ENCODE data around the gene BANP. TPM values are rescaled to one million over a fixed set of nuclear protein-coding genes. Genes with fewer than 3 reads are reported as not detected.
"Not testable (repeated sequence)": the region's sequence is repeated elsewhere in the genome, so short reads cannot be mapped to it uniquely, and the experiment has no call there.

BANP gene
- total RNA-seq, 2 experiments from 2014 or later = 39.6 to 58.0 TPM

- TF ChIP-seq, protein P1, sequence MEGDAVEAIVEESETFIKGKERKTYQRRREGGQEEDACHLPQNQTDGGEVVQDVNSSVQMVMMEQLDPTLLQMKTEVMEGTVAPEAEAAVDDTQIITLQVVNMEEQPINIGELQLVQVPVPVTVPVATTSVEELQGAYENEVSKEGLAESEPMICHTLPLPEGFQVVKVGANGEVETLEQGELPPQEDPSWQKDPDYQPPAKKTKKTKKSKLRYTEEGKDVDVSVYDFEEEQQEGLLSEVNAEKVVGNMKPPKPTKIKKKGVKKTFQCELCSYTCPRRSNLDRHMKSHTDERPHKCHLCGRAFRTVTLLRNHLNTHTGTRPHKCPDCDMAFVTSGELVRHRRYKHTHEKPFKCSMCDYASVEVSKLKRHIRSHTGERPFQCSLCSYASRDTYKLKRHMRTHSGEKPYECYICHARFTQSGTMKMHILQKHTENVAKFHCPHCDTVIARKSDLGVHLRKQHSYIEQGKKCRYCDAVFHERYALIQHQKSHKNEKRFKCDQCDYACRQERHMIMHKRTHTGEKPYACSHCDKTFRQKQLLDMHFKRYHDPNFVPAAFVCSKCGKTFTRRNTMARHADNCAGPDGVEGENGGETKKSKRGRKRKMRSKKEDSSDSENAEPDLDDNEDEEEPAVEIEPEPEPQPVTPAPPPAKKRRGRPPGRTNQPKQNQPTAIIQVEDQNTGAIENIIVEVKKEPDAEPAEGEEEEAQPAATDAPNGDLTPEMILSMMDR (conservative IDR thresholded peaks at IDR 0.05; ENCODE audit: low read length) = no peak
- no peak for TF ChIP-seq EZH2phosphoT487 (IDR thresholded peaks at IDR 0.05; ENCODE audit: borderline replicate concordance, low read depth, low read length)
- H3K4me2 ChIP-seq (ENCODE audit: low read length) = no peak overlapping the region
- no peaks in the 10 kb centered on the region for H3K9me2 ChIP-seq (ENCODE audit: insufficient read depth, low read length)
- H3K79me2 ChIP-seq (ENCODE audit: insufficient read depth, low read depth, low read length) = peaks cover 14% of the 10 kb centered on the region
- CTCF ChIA-PET (ENCODE audit: unreplicated experiment) = no interaction called here
- no peaks in the 10 kb centered on the region for H4K20me1 ChIP-seq (ENCODE audit: insufficient read depth, low read length)
- POLR2A ChIA-PET = no interaction called here
- no peak overlapping the region for H3K4me3 ChIP-seq (ENCODE audit: low read depth, low read length, poor library complexity, severe bottlenecking)
- no peak for DNase-seq (ENCODE audit: low spot score)
- intact Hi-C loops (cut with micrococcal nuclease; ENCODE audit: unreplicated experiment) = no loop called here
- peaks cover 27% of the 10 kb centered on the region; the same call in 1 of the 2 replicates for H3K36me3 ChIP-seq (ENCODE audit: insufficient read depth, low read length)
- H3K9me3 ChIP-seq (ENCODE audit: low read length) = no peaks in the 10 kb centered on the region
- no TSS peak for BruUV-seq (replicated peaks)
- H3K4me1 ChIP-seq (ENCODE audit: insufficient read depth, low read length, poor library complexity, severe bottlenecking) = no peaks in the 10 kb centered on the region
- H2AFZ ChIP-seq (ENCODE audit: low read length) = no peak overlapping the region
- no peak overlapping the region for H3K27ac ChIP-seq (ENCODE audit: low read depth, low read length, poor library complexity, severe bottlenecking)
These were observed 26.9 kb downstream of the BANP start for GRCh38 chr16:87978127-87978526.

DNA sequence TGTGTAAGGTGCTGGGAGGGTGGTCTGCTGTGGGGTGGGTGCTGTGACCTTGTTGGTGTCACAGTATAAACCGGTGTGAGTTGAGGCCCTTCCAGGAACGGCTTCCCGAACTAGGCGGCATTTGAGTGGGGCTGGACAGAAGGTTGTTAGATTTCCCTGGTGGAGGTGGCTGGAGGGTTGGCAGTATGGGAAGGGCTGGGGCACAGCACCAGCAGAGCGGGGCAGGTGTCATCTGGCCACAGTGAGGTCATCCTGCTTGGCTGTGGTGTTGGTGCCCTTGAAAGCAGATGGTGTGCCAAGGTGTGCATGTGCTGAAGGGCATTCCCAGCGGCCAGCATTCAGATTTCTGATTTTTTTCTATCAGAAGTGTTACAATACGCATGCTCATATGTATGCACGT, 28.1 kb downstream of the BANP start:
- Histone ChIP-seq H3K9me3 (ENCODE audit: low read length) (no peaks in the 10 kb centered on the region), H3K9me2 (ENCODE audit: insufficient read depth, low read length) (no peaks in the 10 kb centered on the region), H3K79me2 (ENCODE audit: insufficient read depth, low read depth, low read length) (peaks cover 2% of the 10 kb centered on the region; the same call in 1 of the 2 replicates), H3K27ac (ENCODE audit: low read depth, low read length, poor library complexity, severe bottlenecking) (no peak overlapping the region), H4K20me1 (ENCODE audit: insufficient read depth, low read length) (no peaks in the 10 kb centered on the region), H3K36me3 (ENCODE audit: insufficient read depth, low read length) (peaks cover 29% of the 10 kb centered on the region; the same call in 1 of the 2 replicates), H3K4me3 (ENCODE audit: low read depth, low read length, poor library complexity, severe bottlenecking) (no peak overlapping the region), H2AFZ (ENCODE audit: low read length) (no peak overlapping the region), H3K4me2 (ENCODE audit: low read length) (no peak overlapping the region), H3K4me1 (ENCODE audit: insufficient read depth, low read length, poor library complexity, severe bottlenecking) (no peaks in the 10 kb centered on the region)
- BruUV-seq (replicated peaks) = no TSS peak
- TF ChIP-seq, protein P1 (conservative IDR thresholded peaks at IDR 0.05; ENCODE audit: low read length) = no peak
- TF ChIP-seq EZH2phosphoT487 (IDR thresholded peaks at IDR 0.05; ENCODE audit: borderline replicate concordance, low read depth, low read length) = no peak
- DNase-seq (ENCODE audit: low spot score) = no peak
- ChIA-PET POLR2A (no interaction called here), CTCF (ENCODE audit: unreplicated experiment) (no interaction called here)
- intact Hi-C loops (cut with micrococcal nuclease; ENCODE audit: unreplicated experiment) = no loop called here

DNA sequence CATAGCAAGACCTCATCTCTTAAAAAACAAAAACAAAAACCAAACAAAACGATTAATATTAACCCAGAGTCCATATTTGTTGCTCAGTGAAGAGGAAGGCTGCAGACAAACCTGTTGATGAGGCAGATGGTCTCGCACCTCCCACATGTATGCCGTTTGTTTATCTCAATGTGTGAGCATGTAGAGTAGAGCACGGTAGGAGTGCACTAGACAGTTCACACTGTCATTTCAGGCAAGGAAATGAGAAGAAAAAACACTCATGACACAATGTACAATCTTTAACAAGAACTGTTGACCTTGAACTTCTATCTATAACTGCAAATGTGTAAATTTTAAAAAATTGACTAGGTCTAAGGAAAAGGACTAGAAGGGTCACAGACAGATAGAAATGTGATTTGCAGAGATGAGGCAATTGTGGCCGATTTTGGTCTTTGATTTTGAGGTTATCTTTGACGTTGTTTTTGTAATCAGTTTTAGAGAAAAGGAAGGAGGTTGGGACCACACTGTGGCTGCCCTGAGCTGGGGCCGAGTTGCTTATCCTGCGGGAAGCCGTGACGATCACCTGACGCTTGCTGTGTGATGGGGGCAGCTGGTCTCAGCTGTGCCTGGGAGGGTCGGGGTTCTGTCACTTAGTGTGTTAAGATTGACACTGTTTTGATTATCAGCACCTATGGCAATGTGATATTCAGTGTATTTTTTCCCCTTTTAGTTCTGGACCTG, 28.8 kb downstream of the BANP start:
- H3K27ac ChIP-seq (ENCODE audit: low read depth, low read length, poor library complexity, severe bottlenecking); H4K20me1 ChIP-seq (ENCODE audit: insufficient read depth, low read length); H3K4me1 ChIP-seq (ENCODE audit: insufficient read depth, low read length, poor library complexity, severe bottlenecking); H3K79me2 ChIP-seq (ENCODE audit: insufficient read depth, low read depth, low read length); H3K4me3 ChIP-seq (ENCODE audit: low read depth, low read length, poor library complexity, severe bottlenecking); CTCF ChIA-PET (ENCODE audit: unreplicated experiment); intact Hi-C loops (cut with micrococcal nuclease; ENCODE audit: unreplicated experiment); BruUV-seq (replicated peaks); DNase-seq (ENCODE audit: low spot score); POLR2A ChIA-PET; H3K9me3 ChIP-seq (ENCODE audit: low read length); H2AFZ ChIP-seq (ENCODE audit: low read length); H3K9me2 ChIP-seq (ENCODE audit: insufficient read depth, low read length); H3K4me2 ChIP-seq (ENCODE audit: low read length): not testable (repeated sequence)
- peaks cover 32% of the 10 kb centered on the region; the same call in 1 of the 2 replicates for H3K36me3 ChIP-seq (ENCODE audit: insufficient read depth, low read length)

GRCh38 chr16:87981376-87981775, 30.1 kb downstream of the BANP start:
- H2AFZ ChIP-seq (ENCODE audit: low read length); CTCF ChIA-PET (ENCODE audit: unreplicated experiment); H3K27ac ChIP-seq (ENCODE audit: low read depth, low read length, poor library complexity, severe bottlenecking); H3K4me1 ChIP-seq (ENCODE audit: insufficient read depth, low read length, poor library complexity, severe bottlenecking); H3K79me2 ChIP-seq (ENCODE audit: insufficient read depth, low read depth, low read length); H3K4me3 ChIP-seq (ENCODE audit: low read depth, low read length, poor library complexity, severe bottlenecking); H4K20me1 ChIP-seq (ENCODE audit: insufficient read depth, low read length); POLR2A ChIA-PET; H3K4me2 ChIP-seq (ENCODE audit: low read length); intact Hi-C loops (cut with micrococcal nuclease; ENCODE audit: unreplicated experiment); H3K9me2 ChIP-seq (ENCODE audit: insufficient read depth, low read length); H3K9me3 ChIP-seq (ENCODE audit: low read length); BruUV-seq (replicated peaks); DNase-seq (ENCODE audit: low spot score): not testable (repeated sequence)
- H3K36me3 ChIP-seq (ENCODE audit: insufficient read depth, low read length) = peaks cover 35% of the 10 kb centered on the region; the same call in 1 of the 2 replicates
